DMS79 treated with DMSO at 0.1 percent for 48 hours (cell line): ENCODE results near the gene IER5.

Experiments used
- DNase-seq: peaks from one replicate; lab custom pipeline; 2025; lab: John Stamatoyannopoulos, UW

Gene IER5

DNA sequence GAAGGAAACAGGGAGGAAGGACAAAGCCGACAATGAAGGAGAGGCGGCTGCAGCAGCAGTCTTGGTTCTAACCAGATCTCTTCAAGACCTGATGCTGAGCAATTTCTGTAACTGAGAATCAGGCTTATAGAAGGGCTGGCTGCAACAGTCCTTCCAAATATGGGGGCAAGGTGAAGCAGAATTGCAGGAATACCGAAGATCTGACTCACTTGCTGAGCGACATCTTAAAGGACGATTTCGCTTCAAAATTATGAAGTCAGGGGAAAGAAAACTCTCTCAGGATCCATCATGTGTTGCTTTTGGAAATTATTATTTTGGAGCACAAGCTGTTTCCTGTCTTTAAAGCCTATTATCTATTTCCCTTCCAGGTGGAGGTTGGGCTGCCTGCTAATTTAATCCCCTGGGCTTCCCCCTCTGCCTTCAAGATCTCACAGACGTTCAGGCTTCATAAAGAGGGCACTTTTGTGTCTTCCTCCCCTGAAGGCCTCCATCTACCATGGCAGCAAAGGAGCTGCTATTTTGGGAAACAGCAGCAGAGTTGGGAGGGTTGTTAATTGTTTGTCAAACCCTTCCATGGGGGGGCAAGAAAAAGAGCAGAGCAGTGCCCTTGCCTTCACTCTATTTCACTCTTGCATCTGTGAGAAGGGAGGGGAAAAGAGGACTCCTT is 10.8 kb upstream of the IER5 start:
- no peak for DNase-seq

DNA sequence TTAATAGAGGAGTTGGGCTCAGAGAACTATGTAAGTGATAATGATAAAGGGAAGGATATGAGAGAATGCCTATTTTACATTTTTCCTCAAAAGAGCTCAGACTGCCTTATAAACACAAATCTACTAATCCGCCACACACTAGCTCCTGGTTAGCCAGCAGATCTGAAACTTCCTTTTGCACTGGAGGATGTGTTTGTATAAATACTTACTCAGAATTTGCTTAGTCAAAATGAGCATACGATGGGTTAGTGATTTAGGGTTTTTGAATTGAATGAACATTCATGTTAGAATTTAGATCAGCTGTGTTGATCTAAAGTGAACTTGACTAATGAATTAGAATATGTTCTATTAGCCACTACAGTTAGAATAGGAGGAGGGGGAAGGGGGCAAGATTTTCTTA is 9.1 kb upstream of the IER5 start:
- DNase-seq, result no peak

DNA sequence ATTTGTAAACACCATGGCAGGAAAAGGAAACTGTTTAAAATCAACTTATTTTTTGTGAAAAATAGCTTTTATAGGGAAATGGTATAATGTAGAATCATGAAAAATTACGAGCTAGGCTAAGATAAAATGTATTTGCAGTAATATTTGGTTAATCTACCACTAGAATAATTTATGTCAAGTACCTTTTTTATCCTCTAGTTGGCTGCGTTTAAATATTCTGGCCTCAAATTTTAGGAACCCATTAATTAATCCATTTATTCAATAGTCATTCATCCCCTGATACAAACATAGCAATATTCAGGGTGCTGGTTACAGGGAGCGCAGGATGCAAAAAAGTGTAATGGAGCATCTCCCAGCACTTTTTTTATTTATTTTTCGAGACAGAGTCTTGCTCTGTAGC is 8.6 kb upstream of the IER5 start:
- no peak for DNase-seq

DNA sequence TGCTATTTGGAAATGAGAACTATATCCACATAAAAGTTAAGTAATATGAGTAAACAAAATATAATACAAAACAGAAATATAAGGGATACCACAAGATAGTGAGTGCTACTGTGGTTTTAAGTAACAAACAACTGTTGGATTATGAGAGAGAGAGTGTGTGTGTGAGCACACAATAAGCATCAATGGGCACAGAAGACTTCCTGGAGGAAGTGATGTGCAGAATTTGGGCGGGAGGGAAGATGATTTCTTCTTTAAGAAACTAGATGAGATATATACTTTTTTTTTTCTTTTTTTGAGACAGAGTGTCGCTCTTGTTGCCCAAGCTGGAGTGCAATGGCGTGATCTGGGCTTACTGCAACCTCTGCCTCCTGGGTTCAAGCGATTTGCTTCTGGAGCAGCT is 7.9 kb upstream of the IER5 start:
- no peak for DNase-seq

DNA sequence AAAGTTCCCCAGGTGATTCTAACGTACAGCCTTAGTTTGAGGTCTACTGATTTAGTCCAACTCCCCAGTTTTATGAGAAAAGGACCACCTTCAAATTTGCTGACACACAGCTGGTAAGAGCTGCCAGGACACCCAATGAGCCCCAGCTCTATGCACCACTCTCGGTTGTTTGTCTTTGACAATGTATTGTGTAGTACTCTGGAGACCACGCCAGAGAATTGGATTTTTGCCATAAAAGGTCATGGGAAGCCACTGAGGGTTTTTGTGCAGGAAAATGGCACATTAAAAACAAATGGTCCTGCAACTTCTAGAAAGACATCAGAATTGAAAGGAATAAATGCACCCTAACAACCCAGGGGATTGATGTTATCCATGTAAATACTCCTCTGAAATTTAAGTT is 7.1 kb upstream of the IER5 start:
- DNase-seq, result peak; percentile 90

DNA sequence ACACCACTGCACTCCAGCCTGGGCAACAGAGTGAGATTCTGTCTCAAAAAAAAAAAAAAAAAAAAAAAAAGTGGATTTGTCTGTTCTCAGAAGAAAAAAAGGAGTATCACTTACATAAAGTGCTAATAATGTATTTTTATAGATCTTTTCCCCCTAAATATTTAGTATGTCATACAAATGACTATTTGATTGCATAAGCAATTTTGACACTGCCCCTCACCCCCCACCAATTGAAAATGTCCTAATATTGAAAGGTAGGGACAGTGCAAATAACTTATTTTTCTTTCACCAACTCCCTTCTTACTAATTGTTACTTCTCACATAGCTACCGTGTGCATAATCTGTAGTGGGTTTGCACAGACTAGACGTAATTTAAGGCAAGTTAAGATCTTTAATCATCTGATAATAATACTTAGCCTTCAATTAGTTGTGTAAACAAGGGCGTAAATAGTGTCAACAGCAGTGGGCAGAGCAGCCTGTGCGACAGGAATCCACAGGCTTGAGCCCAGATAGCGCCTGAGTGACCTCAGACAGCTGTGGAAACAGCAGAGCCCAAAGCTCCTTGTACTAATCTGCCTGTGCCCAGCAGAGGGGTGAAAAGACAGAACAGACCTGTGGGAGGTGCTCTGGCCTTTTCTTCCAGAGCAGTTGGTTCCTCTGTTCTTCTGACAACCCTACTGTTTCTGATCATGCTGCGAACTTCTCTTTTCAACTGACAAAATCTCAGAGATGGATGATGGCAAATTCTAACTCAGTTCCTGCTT is 4.5 kb upstream of the IER5 start:
- DNase-seq, result peak; percentile 53

DNA sequence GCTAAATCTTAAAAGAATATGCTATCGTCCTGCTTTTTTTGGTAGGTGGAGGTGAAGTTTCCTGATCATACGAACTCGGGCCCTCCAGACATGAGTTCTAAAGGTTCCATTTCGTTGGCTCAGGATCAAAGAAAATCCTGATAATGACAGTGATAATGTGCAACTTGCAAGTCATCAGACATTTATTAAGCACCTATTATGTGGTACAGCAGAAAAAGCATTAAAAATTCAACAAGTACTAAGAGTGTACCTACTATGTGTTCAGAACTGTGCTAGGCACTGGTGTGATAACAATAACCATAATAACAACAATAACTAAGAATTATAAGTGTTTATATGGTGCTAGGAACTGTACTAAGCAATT is 3.9 kb upstream of the IER5 start:
- no peak for DNase-seq

DNA sequence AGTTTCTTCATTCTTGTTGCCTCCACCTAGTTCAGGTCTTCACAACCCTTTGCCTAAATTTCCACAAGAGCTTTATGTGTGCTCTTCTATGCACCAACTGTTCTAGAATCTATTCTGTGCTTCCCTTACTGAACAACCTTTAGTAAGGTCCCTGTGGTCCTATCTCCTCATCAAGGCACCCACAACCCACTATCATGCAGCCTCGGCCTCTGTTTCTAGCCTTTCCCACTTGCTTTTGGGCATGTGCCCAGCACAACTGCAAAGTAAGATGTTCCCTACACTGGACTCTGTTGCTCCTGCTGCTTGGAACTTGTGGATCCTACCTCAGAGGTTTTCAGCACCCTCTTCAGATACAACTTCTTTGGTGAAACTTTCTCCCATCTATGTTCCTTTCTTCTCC is 2.4 kb upstream of the IER5 start:
- no peak for DNase-seq

DNA sequence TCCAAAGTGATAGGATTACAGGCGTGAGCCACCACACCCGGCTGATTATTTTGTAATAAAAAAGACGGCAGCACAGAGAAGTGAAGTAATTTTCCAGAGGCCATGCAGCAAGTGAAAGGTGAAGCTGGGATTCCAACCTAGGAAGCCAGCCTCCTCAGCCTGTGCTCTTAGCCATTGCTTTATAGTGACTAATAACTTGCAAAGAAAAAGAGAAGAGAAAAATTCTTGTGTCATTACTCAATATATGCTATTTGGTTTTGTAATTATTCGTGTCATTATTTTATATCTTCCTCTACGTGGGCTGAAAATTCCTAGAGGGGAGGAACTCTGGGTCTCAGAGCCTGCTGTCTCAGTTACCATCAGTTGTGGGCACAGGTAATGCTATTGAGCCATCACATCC is 1.6 kb upstream of the IER5 start:
- no peak for DNase-seq

DNA sequence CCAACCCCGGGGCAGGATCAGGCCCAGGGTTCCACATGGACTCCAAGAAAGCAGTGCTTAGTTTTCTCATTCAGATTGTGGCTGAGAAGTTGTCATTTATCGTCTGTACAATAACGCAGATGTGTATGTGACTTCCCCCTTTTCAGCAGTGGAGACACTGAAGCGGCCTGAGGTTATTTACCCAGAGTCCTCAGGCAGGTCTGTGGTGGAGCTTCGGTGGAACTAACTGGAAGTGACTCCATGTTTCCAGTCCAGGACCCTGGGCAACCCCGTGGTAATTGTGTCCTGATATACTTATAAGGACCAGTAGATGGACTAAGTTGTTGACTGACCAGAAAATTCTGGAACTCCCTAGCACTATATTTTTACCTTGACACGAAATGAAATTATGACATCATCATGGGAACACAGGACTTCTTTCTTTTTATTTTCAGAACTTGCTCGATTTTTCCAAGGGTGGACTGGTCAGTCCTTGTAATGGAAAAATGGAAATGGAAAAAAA is 1.0 kb upstream of the IER5 start:
- DNase-seq, result no peak

DNA sequence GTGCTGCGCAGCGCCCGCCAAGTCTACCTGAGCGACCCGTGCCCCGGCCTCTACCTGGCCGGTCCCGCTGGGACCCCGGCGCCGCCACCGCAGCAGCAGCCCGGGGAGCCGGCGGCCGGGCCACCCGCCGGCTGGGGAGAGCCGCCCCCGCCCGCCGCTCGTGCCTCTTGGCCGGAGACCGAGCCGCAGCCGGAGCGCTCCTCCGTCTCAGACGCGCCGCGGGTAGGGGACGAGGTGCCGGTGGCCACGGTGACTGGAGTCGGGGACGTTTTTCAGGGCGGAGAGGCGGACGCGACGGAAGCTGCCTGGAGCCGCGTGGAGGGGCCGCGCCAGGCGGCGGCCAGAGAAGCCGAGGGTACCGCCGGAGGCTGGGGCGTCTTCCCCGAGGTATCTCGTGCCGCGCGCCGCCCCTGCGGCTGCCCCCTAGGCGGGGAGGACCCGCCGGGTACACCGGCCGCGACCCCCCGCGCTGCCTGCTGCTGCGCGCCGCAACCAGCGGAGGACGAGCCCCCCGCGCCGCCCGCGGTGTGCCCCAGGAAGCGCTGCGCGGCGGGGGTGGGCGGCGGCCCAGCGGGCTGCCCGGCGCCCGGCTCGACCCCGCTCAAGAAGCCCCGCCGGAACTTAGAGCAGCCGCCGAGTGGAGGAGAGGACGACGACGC is 646 bp downstream of the IER5 start:
- DNase-seq, result no peak

DNA sequence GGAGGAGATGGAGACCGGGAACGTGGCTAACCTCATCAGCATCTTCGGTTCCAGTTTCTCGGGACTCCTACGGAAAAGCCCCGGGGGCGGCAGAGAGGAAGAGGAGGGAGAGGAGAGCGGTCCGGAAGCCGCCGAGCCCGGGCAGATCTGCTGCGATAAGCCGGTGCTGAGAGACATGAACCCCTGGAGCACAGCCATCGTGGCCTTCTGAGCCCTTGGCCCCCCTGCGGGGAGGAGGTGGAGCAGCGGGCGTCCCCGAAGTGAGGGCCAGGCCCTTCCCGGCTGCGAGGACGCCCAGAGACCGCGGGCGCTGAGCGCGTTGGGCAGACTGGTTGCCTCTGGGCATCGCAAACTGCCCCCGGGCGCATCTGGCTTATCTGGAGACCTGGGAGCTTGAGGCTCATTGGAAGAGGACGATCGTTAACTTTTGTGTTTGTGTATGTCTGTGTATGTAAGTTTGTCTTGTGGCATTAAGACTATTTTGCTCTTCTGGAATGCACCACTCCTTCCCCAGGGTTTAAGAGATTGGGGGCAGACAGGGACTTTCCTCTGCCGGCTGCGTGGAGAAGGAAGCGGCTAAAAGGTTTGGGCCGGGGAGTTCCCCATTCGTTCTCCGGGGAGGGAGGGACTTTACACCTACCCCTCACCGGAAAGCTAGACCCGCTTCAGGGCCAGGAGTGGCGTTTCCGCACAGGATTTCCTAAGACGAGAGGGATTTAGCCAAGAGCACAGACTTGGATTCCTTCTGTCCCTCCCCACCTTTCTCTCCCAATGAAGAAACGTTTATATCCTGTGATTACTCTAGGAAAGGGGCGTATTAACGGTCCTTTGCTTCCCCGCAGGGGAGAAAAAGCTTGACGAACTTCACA is 1.4 kb downstream of the IER5 start:
- peak; percentile 48 for DNase-seq

DNA sequence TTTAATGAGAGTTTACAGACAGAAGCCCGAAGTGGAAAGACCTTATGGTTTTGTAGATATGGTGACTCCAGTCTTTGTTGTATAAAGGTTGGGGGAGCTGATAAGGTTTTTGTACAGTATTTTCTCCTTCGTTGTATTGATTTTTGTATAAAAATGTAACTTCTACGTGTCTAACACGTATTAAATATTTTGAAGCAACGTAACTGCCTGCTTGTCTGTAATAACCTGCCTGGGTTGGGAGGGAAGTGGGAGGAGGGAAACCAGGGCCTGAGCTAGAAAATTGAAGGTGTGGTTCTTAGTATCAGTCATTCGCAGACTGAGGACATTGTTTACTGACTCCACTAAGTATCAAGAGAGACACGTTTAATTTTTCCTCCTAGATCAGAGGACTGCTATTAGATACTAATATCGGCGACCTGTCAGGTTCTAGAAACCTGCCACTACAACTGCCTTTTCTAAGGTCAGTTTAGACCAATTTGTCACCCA is 2.2 kb downstream of the IER5 start:
- peak; percentile 48 for DNase-seq

DNA sequence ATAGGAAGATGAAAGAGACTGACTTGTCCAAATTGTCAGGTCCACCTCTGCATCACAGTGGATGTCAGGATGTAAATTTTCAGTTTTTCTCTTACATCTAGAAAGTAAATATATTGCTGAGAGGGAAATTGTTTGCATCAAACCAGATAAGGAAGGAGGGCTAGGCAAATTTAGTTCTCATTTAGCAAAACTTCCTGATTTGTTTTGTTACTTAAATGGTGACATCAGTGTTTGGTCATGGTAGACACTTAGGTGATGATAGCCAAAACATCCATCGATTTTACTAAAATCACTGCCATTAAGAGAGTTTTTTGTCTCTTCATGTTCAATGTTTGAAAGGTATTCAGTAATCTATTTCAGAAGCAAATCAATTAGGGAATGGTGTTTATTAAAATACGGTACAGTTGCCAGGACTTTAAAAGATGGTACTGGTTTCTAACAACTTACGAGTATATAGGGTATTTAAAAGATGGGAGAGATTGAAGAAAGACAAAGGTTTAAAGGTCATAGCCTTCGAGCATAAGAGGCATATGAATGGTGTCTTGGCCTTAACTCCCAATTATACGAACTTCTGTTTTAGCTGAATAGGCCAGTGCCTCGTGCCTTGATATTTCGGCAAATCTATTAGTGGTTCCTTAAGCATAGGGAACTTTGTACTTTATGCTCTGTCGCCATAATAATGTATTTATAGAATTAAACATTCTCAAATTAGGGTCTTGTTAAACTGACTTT is 3.0 kb downstream of the IER5 start:
- no peak for DNase-seq

DNA sequence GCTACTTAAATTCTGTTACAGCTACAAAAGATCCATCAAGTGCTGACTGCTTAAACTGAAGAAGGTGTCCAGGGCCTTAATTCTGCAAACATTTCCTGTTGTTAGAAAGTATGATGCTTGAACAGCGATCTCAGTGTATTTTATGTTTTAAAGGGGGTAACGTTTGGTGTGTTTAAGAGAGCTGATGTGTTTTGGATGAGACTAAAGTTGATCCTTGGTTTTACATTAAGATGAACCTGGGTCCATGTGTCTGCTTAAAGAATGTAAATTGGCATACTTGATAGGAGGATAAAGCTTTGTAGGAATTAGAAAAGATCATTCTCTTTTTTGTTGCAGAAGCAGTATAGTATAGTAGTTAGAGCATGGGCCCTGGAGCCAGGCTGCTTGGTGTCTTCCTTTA is 3.6 kb downstream of the IER5 start:
- DNase-seq, result no peak

DNA sequence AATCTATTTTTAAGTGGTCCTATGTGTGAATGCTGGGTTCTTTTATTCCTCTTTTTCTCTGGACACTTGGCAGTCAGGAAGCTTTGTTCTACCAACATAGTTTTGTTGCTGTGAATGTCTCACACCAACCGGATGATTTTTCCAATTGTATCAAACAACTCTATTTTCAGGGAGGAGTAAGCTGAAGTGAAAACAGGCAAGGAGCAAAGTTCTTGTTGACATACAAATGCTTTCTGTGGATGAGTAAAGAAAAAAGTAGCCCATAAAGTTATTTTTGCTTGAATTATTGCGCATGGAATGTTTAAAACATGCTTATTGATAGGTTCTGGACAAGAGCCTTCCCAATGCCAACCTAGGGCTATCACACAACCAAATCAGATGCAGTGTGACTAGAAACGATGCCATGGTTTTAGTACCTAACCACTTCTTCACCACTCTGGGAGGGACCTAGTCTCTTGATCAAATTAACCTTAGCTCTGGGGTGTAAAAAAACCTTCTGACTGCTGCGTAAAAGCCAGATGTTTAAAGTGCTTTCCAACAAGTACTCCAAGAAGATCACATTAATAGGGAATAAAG is 4.5 kb downstream of the IER5 start:
- no peak for DNase-seq

DNA sequence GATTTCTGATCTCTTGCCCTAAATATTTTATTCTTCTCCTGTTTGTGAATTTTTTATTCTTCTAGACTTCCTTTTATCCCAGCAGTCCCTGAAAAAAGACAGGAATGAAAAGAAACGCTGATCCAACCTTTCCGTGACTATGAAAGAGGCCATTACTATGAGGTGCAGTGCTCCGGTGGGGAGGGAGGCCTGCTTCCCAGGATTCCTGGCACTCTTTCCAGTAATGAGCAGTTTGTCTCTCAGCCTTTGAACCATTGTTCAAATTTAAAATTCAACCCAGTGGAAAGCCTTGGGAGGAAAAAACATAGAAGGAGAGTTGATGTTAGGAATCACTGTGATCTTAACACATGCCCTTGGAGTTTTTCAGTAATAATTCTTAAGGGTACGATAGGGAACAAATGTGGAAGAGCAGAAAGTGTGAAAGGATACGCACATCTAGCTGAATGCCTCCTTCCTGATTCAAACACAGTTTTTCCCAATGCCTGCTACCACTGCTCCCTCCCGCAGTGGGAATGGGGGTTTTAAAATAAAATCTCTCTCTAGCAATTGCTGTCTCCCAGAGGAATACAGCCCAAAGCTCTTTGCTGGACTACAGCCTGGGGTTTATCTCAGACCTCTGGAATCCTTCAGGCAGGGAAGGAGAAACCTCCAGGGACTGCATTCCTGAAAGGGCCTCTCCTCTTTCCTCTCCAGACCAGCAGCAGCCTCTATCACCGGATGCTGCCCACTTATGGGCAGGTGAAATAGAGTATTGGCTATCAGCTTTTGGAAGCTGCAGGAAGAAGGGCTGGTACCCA is 6.1 kb downstream of the IER5 start:
- DNase-seq, result no peak

DNA sequence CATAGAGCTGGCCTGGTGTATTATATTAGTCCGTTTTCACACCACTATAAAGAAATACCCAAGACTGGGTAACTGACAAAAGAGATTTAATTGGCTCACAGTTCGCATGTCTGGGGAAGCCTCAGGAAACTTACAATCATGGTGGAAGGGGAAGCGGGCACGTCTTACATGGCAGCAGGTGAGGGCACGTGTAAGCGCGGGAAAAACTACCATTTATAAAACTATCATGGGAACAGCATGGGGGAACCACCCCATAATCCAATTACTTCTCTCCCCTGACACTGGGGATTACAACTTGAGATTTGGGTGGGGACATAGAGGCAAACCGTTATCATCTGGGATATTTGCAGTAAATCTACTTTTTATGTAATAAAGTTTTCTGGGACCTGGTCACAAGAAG is 6.8 kb downstream of the IER5 start:
- no peak for DNase-seq

DNA sequence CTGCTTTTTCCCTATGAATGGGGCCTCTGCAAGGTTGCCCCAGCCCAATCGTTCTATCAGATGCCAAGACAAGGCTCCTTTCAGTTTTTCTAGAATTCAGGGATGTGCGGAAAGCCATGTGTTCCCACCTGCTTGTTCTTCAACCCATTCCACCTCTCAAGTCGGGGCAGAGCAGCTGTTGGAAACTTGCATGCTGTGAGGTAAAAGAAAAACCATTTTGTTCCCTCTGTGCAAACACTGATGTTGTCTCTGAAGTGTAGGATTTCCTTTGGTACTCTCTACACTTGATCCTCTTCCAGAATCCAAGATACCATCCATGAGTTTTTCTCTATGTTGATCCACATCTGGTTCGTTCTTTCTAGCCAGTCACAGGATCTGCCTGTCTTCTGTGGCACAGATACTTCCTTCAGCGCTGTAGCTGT is 7.3 kb downstream of the IER5 start:
- peak; percentile 73 for DNase-seq

DNA sequence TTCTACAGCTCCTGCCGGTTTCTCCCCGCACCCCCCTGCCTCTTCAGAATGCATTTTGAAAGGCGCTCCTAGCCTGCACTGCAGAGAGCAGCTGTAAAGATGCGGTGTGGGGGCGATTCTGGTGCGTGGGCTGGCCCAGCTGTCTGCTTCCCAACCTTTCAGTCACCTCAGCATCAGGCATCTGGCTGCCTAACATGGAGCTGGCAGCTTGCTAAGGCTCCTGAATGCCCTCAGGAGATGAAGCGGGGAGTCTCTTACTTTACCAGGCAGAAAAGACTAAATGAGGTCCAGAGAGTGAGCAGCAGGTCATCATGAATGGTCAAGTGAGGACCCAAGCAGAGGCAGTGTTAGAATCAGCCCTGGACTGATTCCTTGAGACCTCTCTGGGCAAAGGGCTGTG is 8.7 kb downstream of the IER5 start:
- no peak for DNase-seq
